ENCODE measurements around the gene CCR3.

Gene CCR3

GRCh38 chr3:46221938-46222337 lies 20.3 kb upstream of the CCR3 start:
- TF ChIP-seq, protein P1, sequence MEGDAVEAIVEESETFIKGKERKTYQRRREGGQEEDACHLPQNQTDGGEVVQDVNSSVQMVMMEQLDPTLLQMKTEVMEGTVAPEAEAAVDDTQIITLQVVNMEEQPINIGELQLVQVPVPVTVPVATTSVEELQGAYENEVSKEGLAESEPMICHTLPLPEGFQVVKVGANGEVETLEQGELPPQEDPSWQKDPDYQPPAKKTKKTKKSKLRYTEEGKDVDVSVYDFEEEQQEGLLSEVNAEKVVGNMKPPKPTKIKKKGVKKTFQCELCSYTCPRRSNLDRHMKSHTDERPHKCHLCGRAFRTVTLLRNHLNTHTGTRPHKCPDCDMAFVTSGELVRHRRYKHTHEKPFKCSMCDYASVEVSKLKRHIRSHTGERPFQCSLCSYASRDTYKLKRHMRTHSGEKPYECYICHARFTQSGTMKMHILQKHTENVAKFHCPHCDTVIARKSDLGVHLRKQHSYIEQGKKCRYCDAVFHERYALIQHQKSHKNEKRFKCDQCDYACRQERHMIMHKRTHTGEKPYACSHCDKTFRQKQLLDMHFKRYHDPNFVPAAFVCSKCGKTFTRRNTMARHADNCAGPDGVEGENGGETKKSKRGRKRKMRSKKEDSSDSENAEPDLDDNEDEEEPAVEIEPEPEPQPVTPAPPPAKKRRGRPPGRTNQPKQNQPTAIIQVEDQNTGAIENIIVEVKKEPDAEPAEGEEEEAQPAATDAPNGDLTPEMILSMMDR (IDR thresholded peaks at IDR 0.05; ENCODE audit: insufficient read depth, low read length, poor library complexity, severe bottlenecking): no peak
- no peaks in the 10 kb centered on the region for H3K36me3 ChIP-seq (ENCODE audit: control insufficient read depth, insufficient read depth, low read length)
- DNase-seq (ENCODE audit: extremely low read depth, insufficient read length): no peak
- no peaks in the 10 kb centered on the region for H3K27me3 ChIP-seq (replicated peaks; ENCODE audit: control insufficient read depth, insufficient read depth, low read length)
- H3K4me3 ChIP-seq (replicated peaks; ENCODE audit: low read depth, low read length): no peak overlapping the region

GRCh38 chr3:46222435-46223161 lies 19.7 kb upstream of the CCR3 start:
- Histone ChIP-seq H3K27me3 (replicated peaks; ENCODE audit: control insufficient read depth, insufficient read depth, low read length) (no peaks in the 10 kb centered on the region), H3K4me3 (replicated peaks; ENCODE audit: low read depth, low read length) (no peak overlapping the region), H3K36me3 (ENCODE audit: control insufficient read depth, insufficient read depth, low read length) (no peaks in the 10 kb centered on the region)
- DNase-seq (ENCODE audit: extremely low read depth, insufficient read length): no peak
- TF ChIP-seq, protein P1 (IDR thresholded peaks at IDR 0.05; ENCODE audit: insufficient read depth, low read length, poor library complexity, severe bottlenecking): no peak

DNA sequence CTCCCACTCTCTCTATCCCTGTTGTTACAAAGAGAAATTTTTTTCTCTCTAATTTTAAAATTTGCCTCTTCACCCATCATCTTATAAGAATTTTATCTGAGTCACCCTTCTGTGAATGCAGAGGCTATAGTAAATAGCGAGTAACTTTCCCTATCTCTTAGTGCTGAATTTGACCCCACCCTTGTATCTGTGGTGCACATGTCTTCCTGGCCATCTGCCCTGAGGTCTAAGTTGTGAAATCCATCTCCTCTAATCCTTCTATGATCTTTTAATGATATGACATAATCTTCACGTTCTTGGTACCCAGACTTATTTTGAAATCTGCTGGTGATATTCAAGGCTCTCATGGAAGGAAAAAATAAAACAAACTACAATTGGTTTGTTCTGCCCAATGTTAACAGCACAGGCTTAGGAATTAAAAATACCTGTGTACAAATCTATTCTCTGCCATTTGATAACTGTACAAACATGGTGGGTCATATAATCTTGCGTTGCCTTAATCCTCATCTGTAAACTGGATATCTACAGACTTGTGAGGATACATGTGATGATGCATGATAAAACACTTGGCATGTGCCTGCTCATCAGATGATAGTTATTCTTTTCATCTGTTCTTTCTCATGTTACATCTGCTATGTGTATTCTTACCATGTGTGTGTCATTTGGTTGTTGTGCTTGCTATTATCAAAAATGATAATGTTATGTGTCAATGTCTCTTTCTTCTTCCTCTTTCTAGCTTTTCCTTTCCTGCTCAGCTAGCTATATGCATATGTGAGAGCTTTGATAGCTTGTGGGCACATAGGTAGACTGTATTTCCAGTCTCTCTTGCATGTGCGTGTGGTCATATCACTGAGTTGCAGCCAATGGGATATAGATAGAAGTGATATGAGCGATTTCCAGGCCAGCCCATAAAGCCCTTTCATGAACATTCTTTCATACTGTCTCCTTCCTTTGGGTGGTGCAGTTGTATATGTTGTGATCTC lies 13.7 kb upstream of the CCR3 start:
- TF ChIP-seq, protein P1 (IDR thresholded peaks at IDR 0.05; ENCODE audit: insufficient read depth, low read length, poor library complexity, severe bottlenecking): no peak
- DNase-seq (ENCODE audit: extremely low read depth, insufficient read length): no peak
- no peaks in the 10 kb centered on the region for H3K36me3 ChIP-seq (ENCODE audit: control insufficient read depth, insufficient read depth, low read length)
- H3K27me3 ChIP-seq (replicated peaks; ENCODE audit: control insufficient read depth, insufficient read depth, low read length): no peaks in the 10 kb centered on the region; the same call in 1 of the 2 replicates
- H3K4me3 ChIP-seq (replicated peaks; ENCODE audit: low read depth, low read length): no peak overlapping the region

DNA sequence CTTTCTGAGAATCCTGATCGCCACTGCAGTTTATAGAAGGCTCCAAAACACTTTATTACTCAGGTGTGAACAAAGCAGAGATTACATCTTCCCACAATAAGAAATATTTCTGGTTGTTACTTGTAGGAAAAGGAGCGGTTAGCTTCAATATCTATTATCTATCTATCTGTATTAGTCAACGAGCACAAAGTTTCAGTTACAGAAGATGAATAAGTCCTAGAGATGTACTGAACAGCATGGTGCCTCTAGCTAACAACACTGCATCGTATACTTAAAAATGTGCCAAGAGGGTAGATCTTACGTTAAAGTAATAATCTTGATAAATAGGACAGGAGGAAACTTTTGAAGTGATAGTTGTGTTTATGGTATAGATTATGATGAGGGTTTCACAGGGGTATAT lies 10.9 kb upstream of the CCR3 start:
- no peak for DNase-seq (ENCODE audit: extremely low read depth, insufficient read length)
- Histone ChIP-seq H3K36me3 (ENCODE audit: control insufficient read depth, insufficient read depth, low read length) (no peaks in the 10 kb centered on the region), H3K4me3 (replicated peaks; ENCODE audit: low read depth, low read length) (no peak overlapping the region), H3K27me3 (replicated peaks; ENCODE audit: control insufficient read depth, insufficient read depth, low read length) (no peaks in the 10 kb centered on the region; the same call in 1 of the 2 replicates)
- TF ChIP-seq, protein P1 (IDR thresholded peaks at IDR 0.05; ENCODE audit: insufficient read depth, low read length, poor library complexity, severe bottlenecking): no peak

DNA sequence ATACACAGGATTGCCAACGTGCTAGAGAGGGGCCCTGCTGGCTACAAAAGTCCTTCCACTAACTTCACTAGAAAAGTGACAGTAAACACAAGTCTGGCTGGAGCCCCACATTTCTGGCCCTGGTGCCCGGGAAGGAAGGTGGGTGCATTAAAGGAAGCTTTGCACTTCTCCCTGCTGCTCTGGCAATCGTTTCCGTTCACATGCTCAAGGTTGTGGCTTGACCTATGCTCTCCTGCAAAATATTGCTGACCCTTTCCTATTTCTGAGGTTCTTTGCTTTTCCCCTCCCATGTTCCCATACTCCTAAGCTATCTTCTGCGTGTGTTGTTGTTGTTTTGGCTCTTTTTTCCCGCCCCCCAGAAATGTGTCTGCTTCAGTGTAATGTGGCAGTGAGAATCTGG lies 9.1 kb upstream of the CCR3 start:
- no peak overlapping the region for H3K4me3 ChIP-seq (replicated peaks; ENCODE audit: low read depth, low read length)
- TF ChIP-seq, protein P1 (IDR thresholded peaks at IDR 0.05; ENCODE audit: insufficient read depth, low read length, poor library complexity, severe bottlenecking): no peak
- H3K36me3 ChIP-seq (ENCODE audit: control insufficient read depth, insufficient read depth, low read length): no peaks in the 10 kb centered on the region
- no peaks in the 10 kb centered on the region; the same call in 1 of the 2 replicates for H3K27me3 ChIP-seq (replicated peaks; ENCODE audit: control insufficient read depth, insufficient read depth, low read length)
- no peak for DNase-seq (ENCODE audit: extremely low read depth, insufficient read length)

All from GM06990 (cell line).